ENCODE data around the gene APLP2. TPM values are rescaled to one million over a fixed set of nuclear protein-coding genes. Genes with fewer than 3 reads are reported as not detected.

APLP2 gene
- total and polyA plus RNA-seq, 2 of the 4 experiments (the other 2 are of a cell fraction): 127 to 235 TPM

- H4K8ac ChIP-seq (ENCODE audit: low read depth in 2 of 2, low read length in 2 of 2): no peak overlapping the region
- H2AK9ac ChIP-seq (replicated peaks; ENCODE audit: low read depth, low read length, poor library complexity): no peak overlapping the region
- H3K23ac ChIP-seq (ENCODE audit: low read depth, low read length): no peak overlapping the region
- peaks cover 3% of the 10 kb centered on the region for H3K4me1 ChIP-seq (ENCODE audit: control insufficient read depth, insufficient read depth, low read length)
- in situ Hi-C loops (cut with MboI; ENCODE audit: low sequenced_read_pairs) (no loop called here), intact Hi-C loops (cut with micrococcal nuclease) (no loop called here), dilution Hi-C loops (cut with HindIII; ENCODE audit: low sequenced_read_pairs, unreplicated experiment) (no loop called here)
- H3K9me1 ChIP-seq (ENCODE audit: insufficient read depth, low read length): no peaks in the 10 kb centered on the region
- no peaks in the 10 kb centered on the region for H3K79me1 ChIP-seq (ENCODE audit: low read depth in 1 of 2, low read length in 2 of 2)
- H2BK15ac ChIP-seq (ENCODE audit: low read depth, low read length): no peak overlapping the region
- no peaks in the 10 kb centered on the region for H3K36me3 ChIP-seq (ENCODE audit: control insufficient read depth, insufficient read depth, low read length)
- no peak overlapping the region for H4K91ac ChIP-seq (ENCODE audit: insufficient read depth, low read depth, low read length)
- no peak overlapping the region for H2BK120ac ChIP-seq (ENCODE audit: low read depth, low read length)
- no peak overlapping the region for H3K4ac ChIP-seq (ENCODE audit: low read depth, low read length)
- H2BK20ac ChIP-seq (ENCODE audit: low read depth, low read length): no peak overlapping the region
- no peaks in the 10 kb centered on the region for H3K9me3 ChIP-seq (ENCODE audit: control insufficient read depth, insufficient read depth, low read length)
- no peak overlapping the region for H3K27ac ChIP-seq (ENCODE audit: insufficient read depth, low read length)
- H3K4me2 ChIP-seq (ENCODE audit: low read depth, low read length): no peak overlapping the region
- H3K56ac ChIP-seq (ENCODE audit: extremely low read depth, insufficient read depth, low read length): no peak overlapping the region
- H2BK5ac ChIP-seq (ENCODE audit: low read depth, low read length, poor library complexity, severe bottlenecking): no peak overlapping the region
- H3K14ac ChIP-seq (replicated peaks; ENCODE audit: low read depth, low read length): no peak overlapping the region
- ChIA-PET CTCF (no interaction called here), POLR2A (ENCODE audit: unreplicated experiment) (no interaction called here)
- no peak overlapping the region for H3K4me3 ChIP-seq (ENCODE audit: insufficient read depth, low read depth, low read length)
- no peak overlapping the region for H4K5ac ChIP-seq (ENCODE audit: low read depth, low read length)
- no TSS peak for BruUV-seq (replicated peaks)
- DNase-seq (no peak), ATAC-seq (ENCODE audit: low read depth) (peak; percentile 13; the same call in 1 of the 2 replicates)
- no peak overlapping the region for H3K18ac ChIP-seq (ENCODE audit: low read depth, low read length)
- H3K27me3 ChIP-seq (ENCODE audit: control insufficient read depth, insufficient read depth, low read length): no peaks in the 10 kb centered on the region
- H2AK5ac ChIP-seq (ENCODE audit: low read depth, low read length): no peak overlapping the region
- H3K9ac ChIP-seq (ENCODE audit: low read depth, low read length): no peak overlapping the region
- no peaks in the 10 kb centered on the region for H4K20me1 ChIP-seq (ENCODE audit: insufficient read depth, low read length)
- H2AFZ ChIP-seq (replicated peaks; ENCODE audit: low read length, poor library complexity): no peak overlapping the region
- 83% methylated on average over 1 of the region's 7 CpGs; no CpG with 5 or more reads in 1 of the 2 experiments for WGBS, 2 experiments (ENCODE audit: extremely low coverage in 2 of 2, insufficient read length in 1 of 2)
- no peak for TF ChIP-seq CEBPB (IDR thresholded peaks at IDR 0.05; ENCODE audit: low read depth, low read length)
- TF ChIP-seq, protein P1, sequence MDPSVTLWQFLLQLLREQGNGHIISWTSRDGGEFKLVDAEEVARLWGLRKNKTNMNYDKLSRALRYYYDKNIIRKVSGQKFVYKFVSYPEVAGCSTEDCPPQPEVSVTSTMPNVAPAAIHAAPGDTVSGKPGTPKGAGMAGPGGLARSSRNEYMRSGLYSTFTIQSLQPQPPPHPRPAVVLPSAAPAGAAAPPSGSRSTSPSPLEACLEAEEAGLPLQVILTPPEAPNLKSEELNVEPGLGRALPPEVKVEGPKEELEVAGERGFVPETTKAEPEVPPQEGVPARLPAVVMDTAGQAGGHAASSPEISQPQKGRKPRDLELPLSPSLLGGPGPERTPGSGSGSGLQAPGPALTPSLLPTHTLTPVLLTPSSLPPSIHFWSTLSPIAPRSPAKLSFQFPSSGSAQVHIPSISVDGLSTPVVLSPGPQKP (IDR thresholded peaks at IDR 0.05; ENCODE audit: borderline replicate concordance, low read depth, low read length): no peak
- no peak for TF ChIP-seq NFE2L2 (IDR thresholded peaks at IDR 0.05; ENCODE audit: low read depth, low read length)
- no peak for TF ChIP-seq CTCF (conservative IDR thresholded peaks at IDR 0.05; ENCODE audit: low read depth, low read length)
- TF ChIP-seq BHLHE40 (IDR thresholded peaks at IDR 0.05; ENCODE audit: low read depth, low read length): no peak
- TF ChIP-seq CHD1 (IDR thresholded peaks at IDR 0.05; ENCODE audit: low read depth, low read length): no peak
- no peak for TF ChIP-seq MAZ (IDR thresholded peaks at IDR 0.05; ENCODE audit: borderline replicate concordance, low read depth, low read length)
- no peak for TF ChIP-seq RAD21 (IDR thresholded peaks at IDR 0.05; ENCODE audit: low read length)
- no peak for TF ChIP-seq POLR2A (IDR thresholded peaks at IDR 0.05; ENCODE audit: low read depth, low read length)
- TF ChIP-seq MXI1 (IDR thresholded peaks at IDR 0.05; ENCODE audit: borderline replicate concordance, low read depth, low read length): no peak
- no peak for TF ChIP-seq RCOR1 (IDR thresholded peaks at IDR 0.05; ENCODE audit: insufficient replicate concordance, low read length)
- TF ChIP-seq SMC3 (IDR thresholded peaks at IDR 0.05; ENCODE audit: low read depth, low read length): no peak
- TF ChIP-seq, protein P2, sequence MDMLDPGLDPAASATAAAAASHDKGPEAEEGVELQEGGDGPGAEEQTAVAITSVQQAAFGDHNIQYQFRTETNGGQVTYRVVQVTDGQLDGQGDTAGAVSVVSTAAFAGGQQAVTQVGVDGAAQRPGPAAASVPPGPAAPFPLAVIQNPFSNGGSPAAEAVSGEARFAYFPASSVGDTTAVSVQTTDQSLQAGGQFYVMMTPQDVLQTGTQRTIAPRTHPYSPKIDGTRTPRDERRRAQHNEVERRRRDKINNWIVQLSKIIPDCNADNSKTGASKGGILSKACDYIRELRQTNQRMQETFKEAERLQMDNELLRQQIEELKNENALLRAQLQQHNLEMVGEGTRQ (IDR thresholded peaks at IDR 0.05; ENCODE audit: low read depth, low read length): no peak
- no peak for TF ChIP-seq FOS (IDR thresholded peaks at IDR 0.05; ENCODE audit: low read depth, low read length)
- no peak for TF ChIP-seq MAFK (IDR thresholded peaks at IDR 0.05; ENCODE audit: low read depth, low read length)
These were observed 31.7 kb upstream of the APLP2 start for GRCh38 chr11:130037881-130038585.
